Neural cell (in vitro differentiated cells): ENCODE data around the gene SNRK. TPM values are rescaled to one million over a fixed set of nuclear protein-coding genes. Genes with fewer than 3 reads are reported as not detected.

Experiments
- H2AFZ ChIP-seq: fragments of 200-600, 300-800 bp; sonication (generic), shearing (Covaris generic); 2 replicates; pipeline ENCODE4 v1.6.0; 2014; ENCODE audit warnings: low read depth, mild to moderate bottlenecking, antibody characterized with exemption, low read length, moderate library complexity
- H3F3A ChIP-seq: fragments of 200-600 bp; shearing (Covaris generic); 2 replicates; pipeline ENCODE4 v1.6.1; 2016; ENCODE audit warnings: mild to moderate bottlenecking, moderate library complexity, mixed read lengths, antibody characterized with exemption, low read length; ENCODE audit not compliant: insufficient read depth, poor library complexity, severe bottlenecking
- H3K27ac ChIP-seq: fragments of 200-600, 300-800 bp; sonication (generic), shearing (Covaris generic); 2 replicates; pipeline ENCODE4 v1.5.1; 2014; ENCODE audit warnings: mild to moderate bottlenecking, low read length, moderate library complexity
- H3K27me3 ChIP-seq: fragments of 300-800, 200-600 bp; sonication (generic), shearing (Covaris generic); 2 replicates; pipeline ENCODE4 v1.6.0; 2014; ENCODE audit warnings: mild to moderate bottlenecking, low read depth, low read length, moderate library complexity; ENCODE audit not compliant: insufficient read depth
- H3K36me3 ChIP-seq: fragments of 300-800, 200-600 bp; sonication (generic), shearing (Covaris generic); 2 replicates; pipeline ENCODE4 v1.5.1; 2014; ENCODE audit warnings: mild to moderate bottlenecking, antibody characterized with exemption, low read length, moderate library complexity; ENCODE audit not compliant: insufficient read depth
- H3K4me2 ChIP-seq: fragments of 300-800, 200-600 bp; sonication (generic), shearing (Covaris generic); 2 replicates; pipeline ENCODE4 v1.6.0; 2014; ENCODE audit warnings: mild to moderate bottlenecking, low read length
- H3K4me3 ChIP-seq: fragments of 300-800, 200-600 bp; sonication (generic), shearing (Covaris generic); 2 replicates; pipeline ENCODE4 v1.5.1; 2014; ENCODE audit warnings: mild to moderate bottlenecking, low read length, moderate library complexity
- H3K79me2 ChIP-seq: fragments of 200-600 bp; shearing (Covaris generic); replicated peaks from 2 replicates; pipeline ENCODE4 v1.6.0; 2014; ENCODE audit warnings: mild to moderate bottlenecking, low read length, moderate library complexity; ENCODE audit not compliant: insufficient read depth
- H3K9ac ChIP-seq: fragments of 300-800, 200-600 bp; sonication (generic), shearing (Covaris generic); 2 replicates; pipeline ENCODE4 v1.6.1; 2016; ENCODE audit warnings: mild to moderate bottlenecking, low read length, mixed read lengths
- H3K9me2 ChIP-seq: fragments of 200-600 bp; shearing (Covaris generic); 2 replicates; pipeline ENCODE4 v1.6.1; 2016; ENCODE audit warnings: mild to moderate bottlenecking, low read length, mixed read lengths; ENCODE audit not compliant: insufficient read depth
- H3K9me3 ChIP-seq: fragments of 200-600, 300-800 bp; sonication (generic), shearing (Covaris generic); 2 replicates; pipeline ENCODE4 v1.6.1; 2016; ENCODE audit warnings: mild to moderate bottlenecking, mixed run types, low read length, moderate library complexity, mixed read lengths
- H4K20me1 ChIP-seq: fragments of 200-600 bp; shearing (Covaris generic); 2 replicates; pipeline ENCODE4 v1.6.1; 2016; ENCODE audit warnings: mild to moderate bottlenecking, mixed run types; ENCODE audit not compliant: insufficient read depth
- CTCF ChIP-seq: fragments of 450-650 bp; IDR thresholded peaks from 2 replicates; pipeline ENCODE4 v1.5.1; 2014; ENCODE audit warnings: antibody characterized with exemption, mild to moderate bottlenecking, moderate library complexity; ENCODE audit not compliant: poor library complexity, severe bottlenecking
- EP300 ChIP-seq: fragments of 450-650 bp; conservative IDR thresholded peaks from 2 replicates; pipeline ENCODE4 v1.6.1; 2014; ENCODE audit warnings: antibody characterized with exemption, mild to moderate bottlenecking, moderate library complexity; ENCODE audit not compliant: poor library complexity, severe bottlenecking
- EZH2 ChIP-seq: fragments of 200-600, 300-800 bp; shearing (Covaris generic), sonication (generic); IDR thresholded peaks from 2 replicates; pipeline ENCODE4 v1.6.1; 2014; ENCODE audit warnings: antibody characterized with exemption, low read length, borderline replicate concordance, mild to moderate bottlenecking; ENCODE audit not compliant: insufficient read depth, poor library complexity, severe bottlenecking
- MXI1 ChIP-seq: fragments of 450-650 bp; conservative IDR thresholded peaks from 2 replicates; pipeline ENCODE4 v1.6.1; 2014; ENCODE audit warnings: antibody characterized with exemption, mild to moderate bottlenecking; ENCODE audit not compliant: poor library complexity, severe bottlenecking
- POLR2AphosphoS5 ChIP-seq: IDR thresholded peaks from 2 replicates; pipeline ENCODE4 v1.6.1; 2012
- RAD21 ChIP-seq: fragments of 450-650 bp; conservative IDR thresholded peaks from 2 replicates; pipeline ENCODE4 v1.6.1; 2014; ENCODE audit warnings: antibody characterized with exemption, mild to moderate bottlenecking, moderate library complexity
- REST ChIP-seq: IDR thresholded peaks from 2 replicates; pipeline ENCODE4 v1.6.1; 2012; ENCODE audit warnings: borderline replicate concordance
- SMC3 ChIP-seq: fragments of 450-650 bp; conservative IDR thresholded peaks from 2 replicates; pipeline ENCODE4 v1.6.1; 2014; ENCODE audit warnings: antibody characterized with exemption, mild to moderate bottlenecking, moderate library complexity; ENCODE audit not compliant: poor library complexity
- TAF1 ChIP-seq: IDR thresholded peaks from 2 replicates; pipeline ENCODE4 v1.6.1; 2012; ENCODE audit warnings: low read depth
- polyA plus RNA-seq: library from polyadenylated mRNA; depleted of rRNA; stranded (reverse); fragments of >200 nt; gene quantifications from 2 replicates; pipeline ENCODE4 v1.2.3, GENCODE V29; 2014

Gene SNRK
- polyA plus RNA-seq, 1 donor from 2014 or later = 27.3 TPM

GRCh38 chr3:43319794-43320193, 33.5 kb downstream of the SNRK start:
- no peaks in the 10 kb centered on the region for H3F3A ChIP-seq
- H2AFZ ChIP-seq = no peak overlapping the region
- H3K9me3 ChIP-seq = no peaks in the 10 kb centered on the region
- no peak overlapping the region for H3K4me3 ChIP-seq
- no peaks in the 10 kb centered on the region for H4K20me1 ChIP-seq
- no peaks in the 10 kb centered on the region for H3K27me3 ChIP-seq
- H3K4me2 ChIP-seq = no peak overlapping the region
- no peaks in the 10 kb centered on the region for H3K36me3 ChIP-seq
- no peak overlapping the region for H3K27ac ChIP-seq
- H3K79me2 ChIP-seq = peaks cover 5% of the 10 kb centered on the region
- no peaks in the 10 kb centered on the region for H3K9me2 ChIP-seq
- no peak overlapping the region for H3K9ac ChIP-seq
- TF ChIP-seq SMC3 (no peak), RAD21 (no peak), POLR2AphosphoS5 (no peak), EP300 (no peak), MXI1 (no peak), EZH2 (no peak), CTCF (no peak), REST (no peak)

- H3K79me2 ChIP-seq = peaks cover 5% of the 10 kb centered on the region
Measured at GRCh38 chr3:43320288-43320687, 33.9 kb downstream of the SNRK start.

More at GRCh38 chr3:43320288-43320687, 33.9 kb downstream of the SNRK start:
- Histone ChIP-seq H3K4me3 (no peak overlapping the region), H3K27me3 (no peaks in the 10 kb centered on the region), H3K4me2 (no peak overlapping the region), H3K9me3 (no peaks in the 10 kb centered on the region), H4K20me1 (no peaks in the 10 kb centered on the region), H2AFZ (no peak overlapping the region), H3F3A (no peaks in the 10 kb centered on the region), H3K9me2 (no peaks in the 10 kb centered on the region), H3K9ac (no peak overlapping the region), H3K27ac (no peak overlapping the region), H3K36me3 (no peaks in the 10 kb centered on the region)
- no peak for TF ChIP-seq SMC3
- no peak for TF ChIP-seq CTCF
- TF ChIP-seq MXI1 = no peak
- TF ChIP-seq TAF1 = no peak
- TF ChIP-seq EZH2 = no peak
